DND-41 (cell line): ENCODE data around the gene RANBP9.

Experiments used
- ATAC-seq: fragments of 200-7000 bp; cut with Tn5 transposase; 3 replicates; pipeline ENCODE4 v1.9.1; 2021; ENCODE audit warnings: low read depth; ENCODE audit not compliant: insufficient read depth
- DNase-seq: peaks from one replicate; pipeline ENCODE4 v3.0.0-alpha.2; 2020
- H2AFZ ChIP-seq: 2 replicates; pipeline ENCODE4 v1.6.0; 2012; ENCODE audit warnings: low read depth, low read length
- H3K27ac ChIP-seq: 2 replicates; pipeline ENCODE4 v1.5.1; 2012; ENCODE audit warnings: low read length, inconsistent platforms
- H3K27me3 ChIP-seq: fragments of 200-600 bp; sonication (generic); 2 replicates; pipeline ENCODE4 v1.6.0; 2012; ENCODE audit warnings: low read length, mild to moderate bottlenecking, inconsistent platforms; ENCODE audit not compliant: insufficient read depth, poor library complexity
- H3K36me3 ChIP-seq: 2 replicates; pipeline ENCODE4 v1.5.1; 2012; ENCODE audit warnings: low read length, inconsistent platforms; ENCODE audit not compliant: insufficient read depth
- H3K4me1 ChIP-seq: 2 replicates; pipeline ENCODE4 v1.5.1; 2012; ENCODE audit warnings: mild to moderate bottlenecking, low read length; ENCODE audit not compliant: insufficient read depth
- H3K4me2 ChIP-seq: 2 replicates; pipeline ENCODE4 v1.6.0; 2012; ENCODE audit warnings: mild to moderate bottlenecking, moderate library complexity, low read length, inconsistent platforms; ENCODE audit not compliant: insufficient read depth
- H3K4me3 ChIP-seq, 2 experiments: fragments of 200-600 bp in 1 of 2; shearing (Covaris generic) in 1 of 2; 2 replicates each; pipeline ENCODE4 v1.5.1; 2012 to 2016; ENCODE audit warnings: inconsistent platforms in 2 of 2, low read length in 2 of 2, mild to moderate bottlenecking in 2 of 2, low read depth in 1 of 2, moderate library complexity in 1 of 2
- H3K79me2 ChIP-seq: 2 replicates; pipeline ENCODE4 v1.6.0; 2012; ENCODE audit warnings: low read length, inconsistent platforms; ENCODE audit not compliant: insufficient read depth
- H3K9ac ChIP-seq: 2 replicates; pipeline ENCODE4 v1.6.0; 2012; ENCODE audit warnings: low read depth, mild to moderate bottlenecking, inconsistent platforms, low read length, moderate library complexity
- H3K9me3 ChIP-seq: 2 replicates; pipeline ENCODE4 v1.5.1; 2012; ENCODE audit warnings: low read length, moderate library complexity, mild to moderate bottlenecking, inconsistent platforms; ENCODE audit not compliant: insufficient read depth, severe bottlenecking
- H4K20me1 ChIP-seq: 2 replicates; pipeline ENCODE4 v1.6.0; 2012; ENCODE audit warnings: low read length; ENCODE audit not compliant: insufficient read depth
- CTCF ChIP-seq: IDR thresholded peaks from 2 replicates; pipeline ENCODE4 v1.5.1; 2012; ENCODE audit warnings: borderline replicate concordance, low read length, moderate library complexity, mild to moderate bottlenecking; ENCODE audit not compliant: poor library complexity, severe bottlenecking; ENCODE audit errors: extremely low read depth
- EZH2 ChIP-seq: IDR thresholded peaks from 3 replicates; pipeline ENCODE4 v1.6.1; 2012; ENCODE audit warnings: borderline replicate concordance, low read depth, mild to moderate bottlenecking, moderate library complexity, low read length, inconsistent platforms; ENCODE audit not compliant: severe bottlenecking

RANBP9 gene

GRCh38 chr6:13730704-13731103 is 19.1 kb upstream of the RANBP9 start:
- H3K4me3 ChIP-seq = no peak overlapping the region
- no peak overlapping the region for H3K9ac ChIP-seq
- no peaks in the 10 kb centered on the region for H3K79me2 ChIP-seq
- H3K36me3 ChIP-seq = no peaks in the 10 kb centered on the region
- no peak overlapping the region for H3K4me2 ChIP-seq
- H3K9me3 ChIP-seq = no peaks in the 10 kb centered on the region
- no peak overlapping the region for H3K27ac ChIP-seq
- TF ChIP-seq EZH2 (no peak), CTCF (no peak)
- H4K20me1 ChIP-seq = no peaks in the 10 kb centered on the region
- ATAC-seq = no peak
- H3K27me3 ChIP-seq = no peaks in the 10 kb centered on the region
- H3K4me1 ChIP-seq = no peaks in the 10 kb centered on the region
- H2AFZ ChIP-seq = no peak overlapping the region
- DNase-seq = no peak

- Histone ChIP-seq H3K9me3 (no peaks in the 10 kb centered on the region), H3K27me3 (no peaks in the 10 kb centered on the region), H4K20me1 (no peaks in the 10 kb centered on the region), H3K36me3 (no peaks in the 10 kb centered on the region), H3K4me2 (no peak overlapping the region), H3K9ac (no peak overlapping the region), H3K27ac (no peak overlapping the region), H3K79me2 (no peaks in the 10 kb centered on the region), H3K4me3 (no peak overlapping the region), H3K4me1 (no peaks in the 10 kb centered on the region; the same call in 1 of the 2 replicates), H2AFZ (no peak overlapping the region)
- no peak for DNase-seq
- no peak for ATAC-seq
- TF ChIP-seq CTCF (no peak), EZH2 (no peak)
Measured at GRCh38 chr6:13729891-13730290, 18.3 kb upstream of the RANBP9 start.

GRCh38 chr6:13725570-13725969 is 13.9 kb upstream of the RANBP9 start:
- Histone ChIP-seq H3K36me3 (no peaks in the 10 kb centered on the region), H3K79me2 (no peaks in the 10 kb centered on the region), H3K27ac (no peak overlapping the region), H3K9me3 (no peaks in the 10 kb centered on the region), H2AFZ (no peak overlapping the region), H3K4me1 (no peaks in the 10 kb centered on the region; the same call in 1 of the 2 replicates), H4K20me1 (no peaks in the 10 kb centered on the region), H3K4me3 (no peak overlapping the region), H3K9ac (no peak overlapping the region), H3K4me2 (no peak overlapping the region), H3K27me3 (no peaks in the 10 kb centered on the region)
- ATAC-seq (peak; percentile 75), DNase-seq (no peak)
- TF ChIP-seq CTCF (no peak), EZH2 (no peak)

- no peak for DNase-seq
- Histone ChIP-seq H3K4me1 (no peaks in the 10 kb centered on the region; the same call in 1 of the 2 replicates), H3K4me2 (no peak overlapping the region), H3K36me3 (no peaks in the 10 kb centered on the region), H3K79me2 (no peaks in the 10 kb centered on the region), H3K9me3 (no peaks in the 10 kb centered on the region), H4K20me1 (no peaks in the 10 kb centered on the region), H3K27me3 (no peaks in the 10 kb centered on the region), H2AFZ (no peak overlapping the region), H3K4me3 (no peak overlapping the region), H3K9ac (no peak overlapping the region), H3K27ac (no peak overlapping the region)
- ATAC-seq = no peak
- no peak for TF ChIP-seq CTCF
- no peak for TF ChIP-seq EZH2
Measured at GRCh38 chr6:13725052-13725451, 13.4 kb upstream of the RANBP9 start.
